GM18951 (cell line): Measurements from ENCODE around the gene PCGF1.

Experiments used
- POLR2A ChIP-seq: IDR thresholded peaks from 4 replicates; pipeline ENCODE4 v1.6.1; 2011; ENCODE audit warnings: mild to moderate bottlenecking; ENCODE audit not compliant: insufficient read length, insufficient read depth; ENCODE audit errors: extremely low read depth
- in situ Hi-C: fragments of 300-500 bp; cut with MboI; formaldehyde crosslinking; loops from one replicate; pipeline ENCODE4 v1.12.0; 2022; ENCODE audit warnings: low sequenced_read_pairs, mixed read lengths, inconsistent platforms; ENCODE audit not compliant: unreplicated experiment

Gene PCGF1

DNA sequence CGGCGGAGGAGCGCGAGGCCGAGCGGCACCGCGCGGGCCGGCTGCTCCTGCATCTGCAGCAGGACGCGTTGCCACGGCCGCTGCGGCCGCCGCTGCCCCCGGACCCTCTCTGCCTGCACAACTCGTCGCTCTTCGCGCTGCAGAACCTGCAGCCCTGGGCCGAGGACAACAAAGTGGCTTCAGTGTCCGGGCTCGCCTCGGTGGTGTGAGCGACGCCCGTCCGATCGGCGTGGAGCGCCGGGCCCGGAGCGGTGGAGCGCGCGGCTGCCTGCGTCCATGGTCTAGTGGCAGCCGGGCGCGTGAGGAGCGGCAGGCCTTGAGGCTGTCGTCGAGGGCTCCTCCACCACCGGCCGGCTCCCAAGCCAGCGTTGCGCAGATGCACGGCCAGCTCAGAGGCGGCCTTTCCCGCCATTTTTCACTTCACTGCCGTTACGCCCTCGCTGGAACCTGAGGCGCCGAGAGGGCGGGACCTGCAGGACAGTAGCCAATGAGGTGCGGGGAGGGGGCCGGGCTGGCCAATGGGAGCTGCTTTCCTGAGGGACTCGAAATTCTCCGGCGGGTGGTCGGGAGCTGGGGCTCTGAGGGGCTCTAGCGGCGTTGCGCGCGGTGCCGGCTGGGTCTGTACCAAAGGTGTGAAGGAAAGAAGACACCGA lies 8.6 kb upstream of the PCGF1 start:
- in situ Hi-C loops: no loop called here
- no peak for TF ChIP-seq POLR2A

- in situ Hi-C loops: no loop called here
- TF ChIP-seq POLR2A: no peak
Measured at GRCh38 chr2:74515271-74515980, 7.9 kb upstream of the PCGF1 start.

GRCh38 chr2:74514368-74515270 lies 7.1 kb upstream of the PCGF1 start, which contains the start of gene TLX2:
Gene TLX2, plus strand, starts transcription at chr2:74514450. Its CDS starts 357 bp downstream, at chr2:74514807.
- in situ Hi-C loops: no loop called here
- TF ChIP-seq POLR2A: no peak

DNA sequence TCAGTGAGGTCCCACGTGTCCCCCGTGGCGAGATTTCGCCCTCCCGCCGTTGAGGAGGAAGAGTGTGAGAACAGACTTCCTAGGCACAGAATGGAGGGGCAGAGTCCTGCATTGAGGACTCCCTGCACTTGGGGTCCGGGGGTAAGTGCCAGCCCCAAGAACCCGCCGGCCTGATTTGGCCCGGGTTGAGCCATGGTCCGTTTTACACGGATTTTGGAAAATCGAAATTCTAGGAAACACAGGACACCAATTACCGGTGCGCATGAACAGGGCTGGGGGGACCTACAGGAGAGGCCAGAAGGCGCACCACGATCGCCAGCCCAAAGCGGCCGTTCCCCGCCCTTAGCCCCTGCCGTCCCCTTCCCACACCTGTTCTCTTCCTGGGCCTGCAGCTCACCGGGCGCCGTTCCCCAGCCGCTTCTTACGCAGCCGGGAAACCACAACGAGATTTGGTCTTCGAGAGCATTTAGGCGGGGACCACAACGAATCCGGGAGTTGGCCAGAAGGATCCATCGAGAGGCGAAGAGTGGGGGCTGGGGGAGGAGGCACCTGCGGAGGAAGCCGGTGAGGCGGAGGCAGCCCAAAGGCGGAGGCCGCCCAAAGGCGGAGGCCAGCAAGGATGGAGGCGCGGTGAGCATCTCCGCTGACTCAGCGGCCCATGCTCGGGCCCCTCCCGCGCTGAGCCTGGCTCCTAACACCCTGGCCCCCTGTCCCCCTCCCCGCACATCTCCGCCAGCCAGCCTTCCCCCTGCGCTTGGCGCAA lies 6.3 kb upstream of the PCGF1 start:
- no peak for TF ChIP-seq POLR2A

DNA sequence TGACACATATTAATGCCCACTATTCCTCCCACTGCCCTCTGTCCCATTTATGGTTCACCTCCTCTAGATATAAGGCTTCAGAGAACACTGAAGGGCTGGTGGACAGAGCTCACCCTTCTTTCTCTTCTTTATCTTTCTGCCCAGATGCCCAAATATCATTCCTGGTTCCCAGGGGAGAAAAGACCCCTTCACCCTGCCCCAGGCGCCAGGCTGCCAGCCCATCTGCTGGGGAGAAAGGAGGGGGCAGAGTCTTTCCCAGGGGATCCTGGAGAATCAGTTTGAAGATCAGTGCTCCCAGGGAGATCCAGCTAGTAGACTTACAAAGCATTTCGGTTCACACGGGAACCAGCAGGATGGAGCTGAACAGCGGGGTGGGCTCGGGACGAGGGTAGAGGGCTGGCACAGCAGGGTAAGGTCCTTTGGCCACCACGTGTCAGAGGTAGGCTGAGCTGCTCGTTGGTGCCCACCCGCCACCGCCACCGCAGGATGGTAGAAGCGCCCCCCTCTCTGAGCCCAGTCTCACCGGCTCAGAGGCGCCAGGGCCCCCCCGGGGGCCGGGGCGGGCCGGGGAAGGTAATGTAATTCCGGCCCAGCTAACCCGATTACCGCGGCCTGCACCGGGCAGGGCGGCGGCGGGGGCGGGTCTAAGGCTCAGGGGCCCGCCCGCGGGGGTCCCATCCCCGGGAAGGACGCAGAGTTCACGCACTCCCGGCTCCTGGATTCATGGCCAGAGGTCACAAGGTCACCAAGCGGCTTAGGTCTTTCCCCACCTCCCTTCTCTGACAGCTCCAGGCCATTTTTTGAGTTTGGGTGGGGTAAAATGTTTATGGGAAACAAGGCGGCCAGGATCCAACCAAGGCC lies 5.5 kb upstream of the PCGF1 start:
- in situ Hi-C loops: no loop called here

More for the DNA sequence above, 6.3 kb upstream of the PCGF1 start:
- in situ Hi-C loops: no loop called here

GRCh38 chr2:74511104-74511989 lies 3.9 kb upstream of the PCGF1 start:
- in situ Hi-C loops: no loop called here

More for the DNA sequence above, 5.5 kb upstream of the PCGF1 start:
- TF ChIP-seq POLR2A: no peak

DNA sequence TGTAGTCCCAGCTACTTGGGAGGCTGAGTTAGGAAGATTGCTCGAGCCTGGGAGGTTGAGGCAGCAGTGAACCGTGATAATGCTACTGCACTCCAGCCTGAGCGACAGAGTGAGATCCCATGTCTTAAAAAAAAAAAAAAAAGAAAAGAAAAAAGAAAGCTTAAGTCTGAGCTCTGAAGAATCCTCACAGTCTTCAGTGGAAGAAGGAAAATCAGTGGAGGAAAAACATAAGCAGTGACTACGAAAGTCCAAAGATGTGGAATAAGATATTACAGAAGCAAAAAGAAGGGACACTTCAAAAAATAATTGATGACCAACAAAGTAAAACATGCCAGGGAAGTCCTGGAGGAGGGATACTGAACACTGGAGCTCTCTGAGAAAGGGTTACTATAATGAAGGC lies 2.8 kb upstream of the PCGF1 start:
- no peak for TF ChIP-seq POLR2A

More at GRCh38 chr2:74511104-74511989, 3.9 kb upstream of the PCGF1 start:
- TF ChIP-seq POLR2A: no peak

GRCh38 chr2:74507926-74508520 lies 528 bp upstream of the PCGF1 start:
- no peak for TF ChIP-seq POLR2A
- in situ Hi-C loops: no loop called here

More for the DNA sequence above, 2.8 kb upstream of the PCGF1 start:
- in situ Hi-C loops: no loop called here

DNA sequence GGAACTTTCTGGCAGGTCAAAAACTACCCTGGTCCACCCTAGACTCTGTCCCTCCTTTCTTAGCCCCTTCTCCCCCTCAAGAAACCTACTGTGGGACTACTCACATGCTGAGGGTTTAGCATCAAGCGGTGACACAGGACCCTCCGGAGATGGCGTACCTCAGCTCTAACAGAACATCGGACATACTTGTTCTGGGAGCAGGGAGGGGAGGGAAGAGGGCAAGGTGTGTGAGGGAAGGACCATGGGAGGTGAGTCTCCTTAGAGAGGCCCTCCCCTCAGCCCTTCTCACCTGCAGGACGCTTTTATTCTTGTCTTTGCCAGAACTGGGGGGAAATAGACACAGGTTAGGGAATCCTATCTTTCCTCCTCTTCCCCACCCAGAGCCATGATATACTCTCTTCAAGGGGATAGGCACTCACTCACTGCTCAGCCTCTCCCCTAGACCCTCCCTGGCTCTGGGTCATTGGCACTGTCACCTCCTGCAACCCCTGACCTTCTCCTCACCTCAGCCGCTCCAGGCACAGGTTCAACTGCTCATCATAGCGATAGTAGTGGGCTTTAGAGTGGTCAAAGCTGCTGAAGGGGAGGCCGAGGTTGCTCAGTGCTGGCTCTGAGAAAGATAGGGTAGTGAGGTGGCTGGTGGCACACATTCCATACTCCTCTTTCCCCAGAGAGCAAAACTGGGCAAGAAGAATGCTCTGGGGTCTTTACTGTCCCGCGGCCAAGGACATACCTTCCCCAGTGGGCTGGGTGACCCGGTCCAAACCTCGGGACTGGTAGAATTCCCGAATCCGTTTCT lies 1.8 kb downstream of the PCGF1 start:
- in situ Hi-C loops: no loop called here
- TF ChIP-seq POLR2A: no peak

DNA sequence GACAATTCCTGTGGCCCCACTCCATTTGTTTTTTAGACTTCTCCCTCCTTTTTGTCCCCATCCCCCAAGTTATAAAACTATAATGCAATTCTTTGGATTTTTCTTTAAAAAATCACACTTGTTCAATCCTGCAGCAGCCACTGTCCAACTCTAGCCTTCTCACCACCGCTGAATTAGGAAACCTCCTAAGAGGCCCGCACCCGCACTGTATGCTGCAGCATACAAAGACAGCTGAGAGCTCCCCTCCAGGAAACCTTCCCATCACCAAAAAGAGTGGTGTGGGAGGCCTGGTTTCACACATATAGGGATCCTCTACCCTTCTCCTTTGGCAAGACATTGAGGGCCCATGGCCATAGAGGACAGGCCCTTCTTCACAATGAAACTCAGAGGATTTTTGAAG lies 2.9 kb downstream of the PCGF1 start:
- TF ChIP-seq POLR2A: no peak
- in situ Hi-C loops: no loop called here
